ENCODE results near the gene ABLIM2.

Gene ABLIM2

GRCh38 chr4:8188085-8188484 lies 29.5 kb upstream of the ABLIM2 start:
- no peak for DNase-seq (ENCODE audit: low spot score in 2 of 2)
- no peak overlapping the region for H3K4me3 Mint-ChIP-seq
- H3K4me1 Mint-ChIP-seq: peaks cover 3% of the 10 kb centered on the region
- H3K36me3 Mint-ChIP-seq (ENCODE audit: insufficient read depth): peaks cover 1% of the 10 kb centered on the region
- H3K27me3 Mint-ChIP-seq: peaks cover 21% of the 10 kb centered on the region
- no peak overlapping the region for H3K27ac Mint-ChIP-seq (ENCODE audit: low read depth)
- H3K9me3 Mint-ChIP-seq: no peaks in the 10 kb centered on the region
- no peak for ATAC-seq (replicated peaks; ENCODE audit: extremely low read depth, poor library complexity, severe bottlenecking)

GRCh38 chr4:8185930-8186329 lies 27.3 kb upstream of the ABLIM2 start:
- DNase-seq (ENCODE audit: low spot score in 2 of 2) (no peak), ATAC-seq (replicated peaks; ENCODE audit: extremely low read depth, poor library complexity, severe bottlenecking) (no peak)
- Mint-ChIP-seq H3K4me1 (no peaks in the 10 kb centered on the region), H3K4me3 (no peak overlapping the region), H3K27ac (ENCODE audit: low read depth) (no peak overlapping the region), H3K36me3 (ENCODE audit: insufficient read depth) (no peaks in the 10 kb centered on the region), H3K9me3 (no peaks in the 10 kb centered on the region), H3K27me3 (peaks cover 21% of the 10 kb centered on the region)

- ATAC-seq (replicated peaks; ENCODE audit: extremely low read depth, poor library complexity, severe bottlenecking) (no peak), DNase-seq (ENCODE audit: low spot score in 2 of 2) (no peak)
- H3K4me1 Mint-ChIP-seq: no peaks in the 10 kb centered on the region
- H3K36me3 Mint-ChIP-seq (ENCODE audit: insufficient read depth): no peaks in the 10 kb centered on the region
- no peak overlapping the region for H3K27ac Mint-ChIP-seq (ENCODE audit: low read depth)
- no peak overlapping the region for H3K4me3 Mint-ChIP-seq
- peaks cover 21% of the 10 kb centered on the region for H3K27me3 Mint-ChIP-seq
- no peaks in the 10 kb centered on the region for H3K9me3 Mint-ChIP-seq
Measured at GRCh38 chr4:8185295-8185694, 26.7 kb upstream of the ABLIM2 start.

- ATAC-seq (replicated peaks; ENCODE audit: extremely low read depth, poor library complexity, severe bottlenecking) (no peak), DNase-seq (ENCODE audit: low spot score in 2 of 2) (no peak)
- Mint-ChIP-seq H3K9me3 (no peaks in the 10 kb centered on the region), H3K27me3 (peaks cover 21% of the 10 kb centered on the region), H3K36me3 (ENCODE audit: insufficient read depth) (no peaks in the 10 kb centered on the region), H3K4me1 (no peaks in the 10 kb centered on the region), H3K27ac (ENCODE audit: low read depth) (no peak overlapping the region), H3K4me3 (no peak overlapping the region)
Measured at GRCh38 chr4:8184061-8184460, 25.4 kb upstream of the ABLIM2 start.

- no peak for DNase-seq (ENCODE audit: low spot score in 2 of 2)
Measured at GRCh38 chr4:8182858-8183725, 24.5 kb upstream of the ABLIM2 start.

GRCh38 chr4:8182294-8182693 lies 23.7 kb upstream of the ABLIM2 start:
- Mint-ChIP-seq H3K27me3 (peaks cover 9% of the 10 kb centered on the region), H3K27ac (ENCODE audit: low read depth) (no peak overlapping the region), H3K4me1 (no peaks in the 10 kb centered on the region), H3K36me3 (ENCODE audit: insufficient read depth) (no peaks in the 10 kb centered on the region), H3K9me3 (no peaks in the 10 kb centered on the region), H3K4me3 (no peak overlapping the region)
- no peak for DNase-seq (ENCODE audit: low spot score in 2 of 2)
- no peak for ATAC-seq (replicated peaks; ENCODE audit: extremely low read depth, poor library complexity, severe bottlenecking)

More at GRCh38 chr4:8182858-8183725, 24.5 kb upstream of the ABLIM2 start:
- no peaks in the 10 kb centered on the region for H3K36me3 Mint-ChIP-seq (ENCODE audit: insufficient read depth)
- no peak overlapping the region for H3K27ac Mint-ChIP-seq (ENCODE audit: low read depth)
- peaks cover 17% of the 10 kb centered on the region for H3K27me3 Mint-ChIP-seq
- no peak for ATAC-seq (replicated peaks; ENCODE audit: extremely low read depth, poor library complexity, severe bottlenecking)
- H3K4me3 Mint-ChIP-seq: no peak overlapping the region
- no peaks in the 10 kb centered on the region for H3K9me3 Mint-ChIP-seq
- H3K4me1 Mint-ChIP-seq: no peaks in the 10 kb centered on the region

GRCh38 chr4:8181844-8182243 lies 23.2 kb upstream of the ABLIM2 start:
- DNase-seq (ENCODE audit: low spot score in 2 of 2) (no peak), ATAC-seq (replicated peaks; ENCODE audit: extremely low read depth, poor library complexity, severe bottlenecking) (no peak)
- Mint-ChIP-seq H3K27ac (ENCODE audit: low read depth) (no peak overlapping the region), H3K4me1 (peaks cover 3% of the 10 kb centered on the region), H3K27me3 (peaks cover 5% of the 10 kb centered on the region), H3K4me3 (no peak overlapping the region), H3K9me3 (no peaks in the 10 kb centered on the region), H3K36me3 (ENCODE audit: insufficient read depth) (no peaks in the 10 kb centered on the region)

- no peaks in the 10 kb centered on the region for H3K9me3 Mint-ChIP-seq
Measured at GRCh38 chr4:8181119-8181518, 22.5 kb upstream of the ABLIM2 start.

GRCh38 chr4:8180310-8181093 lies 21.9 kb upstream of the ABLIM2 start:
- ATAC-seq (replicated peaks; ENCODE audit: extremely low read depth, poor library complexity, severe bottlenecking): no peak
- Mint-ChIP-seq H3K36me3 (ENCODE audit: insufficient read depth) (no peaks in the 10 kb centered on the region), H3K27ac (ENCODE audit: low read depth) (no peak overlapping the region), H3K4me1 (peaks cover 6% of the 10 kb centered on the region), H3K4me3 (no peak overlapping the region), H3K9me3 (no peaks in the 10 kb centered on the region), H3K27me3 (no peaks in the 10 kb centered on the region)
- DNase-seq (ENCODE audit: low spot score in 2 of 2): no peak

More at GRCh38 chr4:8181119-8181518, 22.5 kb upstream of the ABLIM2 start:
- H3K27me3 Mint-ChIP-seq: no peaks in the 10 kb centered on the region
- no peak for ATAC-seq (replicated peaks; ENCODE audit: extremely low read depth, poor library complexity, severe bottlenecking)
- H3K27ac Mint-ChIP-seq (ENCODE audit: low read depth): no peak overlapping the region
- no peak overlapping the region for H3K4me3 Mint-ChIP-seq
- H3K4me1 Mint-ChIP-seq: peaks cover 6% of the 10 kb centered on the region
- DNase-seq (ENCODE audit: low spot score in 2 of 2): no peak
- H3K36me3 Mint-ChIP-seq (ENCODE audit: insufficient read depth): no peaks in the 10 kb centered on the region

- Mint-ChIP-seq H3K4me3 (no peak overlapping the region), H3K27me3 (no peaks in the 10 kb centered on the region), H3K27ac (ENCODE audit: low read depth) (no peak overlapping the region), H3K9me3 (no peaks in the 10 kb centered on the region), H3K36me3 (ENCODE audit: insufficient read depth) (no peaks in the 10 kb centered on the region), H3K4me1 (peaks cover 6% of the 10 kb centered on the region)
- ATAC-seq (replicated peaks; ENCODE audit: extremely low read depth, poor library complexity, severe bottlenecking): no peak
- DNase-seq (ENCODE audit: low spot score in 2 of 2): no peak
Measured at GRCh38 chr4:8179771-8180170, 21.2 kb upstream of the ABLIM2 start.

- H3K27ac Mint-ChIP-seq (ENCODE audit: low read depth): no peak overlapping the region
- H3K4me3 Mint-ChIP-seq: no peak overlapping the region
- H3K27me3 Mint-ChIP-seq: no peaks in the 10 kb centered on the region
Measured at GRCh38 chr4:8179074-8179473, 20.5 kb upstream of the ABLIM2 start.

GRCh38 chr4:8177956-8178355 lies 19.3 kb upstream of the ABLIM2 start:
- peaks cover 6% of the 10 kb centered on the region for H3K4me1 Mint-ChIP-seq
- H3K36me3 Mint-ChIP-seq (ENCODE audit: insufficient read depth): no peaks in the 10 kb centered on the region
- no peaks in the 10 kb centered on the region for H3K27me3 Mint-ChIP-seq
- H3K9me3 Mint-ChIP-seq: no peaks in the 10 kb centered on the region
- no peak overlapping the region for H3K4me3 Mint-ChIP-seq
- no peak overlapping the region for H3K27ac Mint-ChIP-seq (ENCODE audit: low read depth)
- ATAC-seq (replicated peaks; ENCODE audit: extremely low read depth, poor library complexity, severe bottlenecking) (no peak), DNase-seq (ENCODE audit: low spot score in 2 of 2) (no peak)

More at GRCh38 chr4:8179074-8179473, 20.5 kb upstream of the ABLIM2 start:
- DNase-seq (ENCODE audit: low spot score in 2 of 2) (no peak), ATAC-seq (replicated peaks; ENCODE audit: extremely low read depth, poor library complexity, severe bottlenecking) (no peak)
- Mint-ChIP-seq H3K36me3 (ENCODE audit: insufficient read depth) (no peaks in the 10 kb centered on the region), H3K4me1 (peaks cover 6% of the 10 kb centered on the region), H3K9me3 (no peaks in the 10 kb centered on the region)

- Mint-ChIP-seq H3K9me3 (no peaks in the 10 kb centered on the region), H3K27me3 (peaks cover 3% of the 10 kb centered on the region), H3K4me3 (no peak overlapping the region), H3K4me1 (peaks cover 6% of the 10 kb centered on the region), H3K36me3 (ENCODE audit: insufficient read depth) (no peaks in the 10 kb centered on the region), H3K27ac (ENCODE audit: low read depth) (no peak overlapping the region)
- ATAC-seq (replicated peaks; ENCODE audit: extremely low read depth, poor library complexity, severe bottlenecking): no peak
- no peak for DNase-seq (ENCODE audit: low spot score in 2 of 2)
Measured at GRCh38 chr4:8177552-8177951, 18.9 kb upstream of the ABLIM2 start.
